Peyer's patch (tissue), 4 donors: Measurements from ENCODE around the gene PRMT2. TPM values are rescaled to one million over a fixed set of nuclear protein-coding genes. Genes with fewer than 3 reads are reported as not detected.

ENCODE experiments used
- DNase-seq, 3 donors: peaks; one replicate each; pipeline ENCODE4 v3.0.0-alpha.2; 2017 to 2019
- H3K27ac ChIP-seq, 4 donors: fragments of 200-600 bp; sonication (generic); one replicate each; pipeline ENCODE4 v1.5.1; 2016 to 2019
- H3K27me3 ChIP-seq, 2 donors: fragments of 200-600 bp; sonication (generic); one replicate each; pipeline ENCODE4 v1.5.1; 2019
- H3K36me3 ChIP-seq, 3 donors: fragments of 200-600 bp; sonication (generic); one replicate each; pipeline ENCODE4 v1.5.1; 2016 to 2019
- H3K4me1 ChIP-seq, 4 donors: fragments of 200-600 bp; sonication (generic); one replicate each; pipeline ENCODE4 v1.5.1; 2016 to 2019
- H3K4me3 ChIP-seq, 4 donors: fragments of 200-600 bp; sonication (generic); 1 replicate in 3 of 4; 2 replicates in 1 of 4; pipeline ENCODE4 v1.5.1; 2016 to 2019; ENCODE audit warnings: mild to moderate bottlenecking in 1 of 4
- H3K9me3 ChIP-seq, 4 donors: fragments of 200-600 bp; sonication (generic); one replicate each; pipeline ENCODE4 v1.5.1; 2016 to 2019; ENCODE audit warnings: mild to moderate bottlenecking in 1 of 4
- CTCF ChIP-seq, 6 experiments: fragments of 450-650 bp in 4 of 6; fragments of 200-600 bp in 2 of 6; sonication (generic) in 1 of 6; IDR thresholded peaks; one replicate each; pipeline ENCODE4 v1.5.1; 2017 to 2019; ENCODE audit warnings: antibody characterized with exemption in 6 of 6, mild to moderate bottlenecking in 3 of 6, moderate library complexity in 1 of 6
- POLR2A ChIP-seq, 2 donors: fragments of 450-650 bp; IDR thresholded peaks; one replicate each; pipeline ENCODE4 v1.5.1; 2017; ENCODE audit warnings: antibody characterized with exemption in 2 of 2, mild to moderate bottlenecking in 2 of 2, moderate library complexity in 2 of 2
- total RNA-seq, 4 donors: library from RNA; depleted of rRNA; stranded (reverse); fragments of >200 nt; gene quantifications; one replicate each; pipeline ENCODE4 v1.1.0, GENCODE V29; 2016

Gene PRMT2
- total RNA-seq, 4 donors from 2014 or later, result 59.9 to 210 (median 95.0) TPM

- TF ChIP-seq POLR2A (IDR thresholded peaks at IDR 0.05), result no peak
- TF ChIP-seq CTCF (IDR thresholded peaks at IDR 0.05), result no peak
- H3K4me1 ChIP-seq, result no peaks in the 10 kb centered on the region
- peak within 1 kb of the TSS; percentile 2 to 50 (median 46) for H3K27ac ChIP-seq
- no peaks in the 10 kb centered on the region for H3K27me3 ChIP-seq
- H3K4me3 ChIP-seq, result no peak within 1 kb of the TSS
- DNase-seq, result no peak
- no peaks in the 10 kb centered on the region for H3K36me3 ChIP-seq
- no peaks in the 10 kb centered on the region for H3K9me3 ChIP-seq
These were observed 30.3 kb upstream of the PRMT2 start, which contains the start of gene S100B for GRCh38 chr21:46604975-46605766. Gene S100B, minus strand, starts transcription at chr21:46605082. Its CDS starts 2,667 bp downstream, at chr21:46602415.

- H3K36me3 ChIP-seq, result no peaks in the 10 kb centered on the region
- TF ChIP-seq CTCF (IDR thresholded peaks at IDR 0.05), result no peak
- no peak for TF ChIP-seq POLR2A (IDR thresholded peaks at IDR 0.05)
- H3K4me3 ChIP-seq, result no peak overlapping the region
- H3K27ac ChIP-seq, result peak overlapping the region; percentile 2 to 50 (median 46)
- no peaks in the 10 kb centered on the region for H3K4me1 ChIP-seq
- DNase-seq, result peak in 2 of 3 donors; percentile 59 to 79
- H3K27me3 ChIP-seq, result no peaks in the 10 kb centered on the region
- H3K9me3 ChIP-seq, result no peaks in the 10 kb centered on the region
These were observed 29.6 kb upstream of the PRMT2 start for GRCh38 chr21:46605767-46606426.

- no peaks in the 10 kb centered on the region for H3K27me3 ChIP-seq
- no peaks in the 10 kb centered on the region for H3K4me1 ChIP-seq
- no peaks in the 10 kb centered on the region for H3K36me3 ChIP-seq
- H3K27ac ChIP-seq, result peak overlapping the region in 3 of 4 donors; percentile 45 to 50 (median 46)
- TF ChIP-seq POLR2A (IDR thresholded peaks at IDR 0.05) (no peak), CTCF (IDR thresholded peaks at IDR 0.05) (no peak)
- H3K4me3 ChIP-seq, result no peak overlapping the region
- DNase-seq, result no peak
- H3K9me3 ChIP-seq, result no peaks in the 10 kb centered on the region
These were observed 29.1 kb upstream of the PRMT2 start for GRCh38 chr21:46606427-46606813.

GRCh38 chr21:46607636-46608035 is 27.8 kb upstream of the PRMT2 start:
- H3K36me3 ChIP-seq, result no peaks in the 10 kb centered on the region
- H3K4me1 ChIP-seq, result no peaks in the 10 kb centered on the region
- H3K27me3 ChIP-seq, result no peaks in the 10 kb centered on the region
- no peak overlapping the region for H3K4me3 ChIP-seq
- TF ChIP-seq POLR2A (IDR thresholded peaks at IDR 0.05), result no peak
- no peak for TF ChIP-seq CTCF (IDR thresholded peaks at IDR 0.05)
- no peaks in the 10 kb centered on the region for H3K9me3 ChIP-seq
- H3K27ac ChIP-seq, result no peak overlapping the region
- no peak for DNase-seq

GRCh38 chr21:46608672-46609111 is 26.8 kb upstream of the PRMT2 start:
- no peaks in the 10 kb centered on the region for H3K36me3 ChIP-seq
- H3K4me3 ChIP-seq, result no peak overlapping the region
- no peaks in the 10 kb centered on the region for H3K9me3 ChIP-seq
- H3K27me3 ChIP-seq, result no peaks in the 10 kb centered on the region
- TF ChIP-seq POLR2A (IDR thresholded peaks at IDR 0.05) (no peak), CTCF (IDR thresholded peaks at IDR 0.05) (no peak)
- H3K27ac ChIP-seq, result no peak overlapping the region
- no peaks in the 10 kb centered on the region for H3K4me1 ChIP-seq
- DNase-seq, result no peak
